SKM-1 treated with dmso at 0.1 percent for 144 hours (cell line): ENCODE results near the gene BFAR.
"Not testable (repeated sequence)": the region's sequence is repeated elsewhere in the genome, so short reads cannot be mapped to it uniquely, and the experiment has no call there.

Source experiments
- DNase-seq: peaks from one replicate; lab custom pipeline; 2025; ENCODE audit not compliant: unreplicated experiment; lab: John Stamatoyannopoulos, UW

Gene BFAR

GRCh38 chr16:14635395-14636165 is 2.8 kb downstream of the BFAR start:
- DNase-seq: no peak

GRCh38 chr16:14636179-14636950 is 3.6 kb downstream of the BFAR start:
- not testable (repeated sequence) for DNase-seq

- DNase-seq: not testable (repeated sequence)
These were observed 4.1 kb downstream of the BFAR start for GRCh38 chr16:14636951-14637240.

- no peak for DNase-seq
These were observed 7.8 kb downstream of the BFAR start for GRCh38 chr16:14640538-14640937.

- DNase-seq: no peak
These were observed 8.5 kb downstream of the BFAR start for GRCh38 chr16:14641206-14641605.

GRCh38 chr16:14641926-14642325 is 9.2 kb downstream of the BFAR start:
- DNase-seq: no peak

GRCh38 chr16:14649816-14650215 is 17.1 kb downstream of the BFAR start:
- DNase-seq: no peak

- no peak for DNase-seq
These were observed 17.9 kb downstream of the BFAR start for GRCh38 chr16:14650629-14651028.

- no peak for DNase-seq
These were observed 20.0 kb downstream of the BFAR start for GRCh38 chr16:14652726-14653125.

- DNase-seq: no peak
These were observed 25.3 kb downstream of the BFAR start for GRCh38 chr16:14658063-14658462.

- DNase-seq: no peak
These were observed 34.9 kb downstream of the BFAR start for GRCh38 chr16:14667347-14668266.

GRCh38 chr16:14668556-14669223 is 35.9 kb downstream of the BFAR start:
- DNase-seq: no peak

- no peak for DNase-seq
These were observed 37.0 kb downstream of the BFAR start for GRCh38 chr16:14669776-14670175.

- DNase-seq: no peak
These were observed 39.7 kb downstream of the BFAR start for GRCh38 chr16:14672403-14672971.

- no peak for DNase-seq
These were observed 43.9 kb downstream of the BFAR start for GRCh38 chr16:14676633-14677032.

- no peak for DNase-seq
These were observed 44.9 kb downstream of the BFAR start for GRCh38 chr16:14677627-14678026.

GRCh38 chr16:14678748-14679497 is 46.2 kb downstream of the BFAR start:
- no peak for DNase-seq

GRCh38 chr16:14680396-14680795 is 47.6 kb downstream of the BFAR start:
- DNase-seq: not testable (repeated sequence)

GRCh38 chr16:14681115-14681514 is 48.4 kb downstream of the BFAR start:
- DNase-seq: no peak

- no peak for DNase-seq
These were observed 49.4 kb downstream of the BFAR start for GRCh38 chr16:14682121-14682520.
